HG03558 (cell line): ENCODE data around the gene HORMAD2.
"Not testable (repeated sequence)": the region's sequence is repeated elsewhere in the genome, so short reads cannot be mapped to it uniquely, and the experiment has no call there.

ENCODE experiments used
- ATAC-seq: cut with Tn5 transposase; IDR thresholded peaks from one replicate; pipeline ENCODE4 v1.9.1; 2021; ENCODE audit warnings: moderate number of reproducible peaks; ENCODE audit not compliant: unreplicated experiment; ENCODE audit errors: extremely low read depth

HORMAD2 gene

GRCh38 chr22:30187094-30187493 is 106.8 kb downstream of the HORMAD2 start:
- no peak for ATAC-seq

DNA sequence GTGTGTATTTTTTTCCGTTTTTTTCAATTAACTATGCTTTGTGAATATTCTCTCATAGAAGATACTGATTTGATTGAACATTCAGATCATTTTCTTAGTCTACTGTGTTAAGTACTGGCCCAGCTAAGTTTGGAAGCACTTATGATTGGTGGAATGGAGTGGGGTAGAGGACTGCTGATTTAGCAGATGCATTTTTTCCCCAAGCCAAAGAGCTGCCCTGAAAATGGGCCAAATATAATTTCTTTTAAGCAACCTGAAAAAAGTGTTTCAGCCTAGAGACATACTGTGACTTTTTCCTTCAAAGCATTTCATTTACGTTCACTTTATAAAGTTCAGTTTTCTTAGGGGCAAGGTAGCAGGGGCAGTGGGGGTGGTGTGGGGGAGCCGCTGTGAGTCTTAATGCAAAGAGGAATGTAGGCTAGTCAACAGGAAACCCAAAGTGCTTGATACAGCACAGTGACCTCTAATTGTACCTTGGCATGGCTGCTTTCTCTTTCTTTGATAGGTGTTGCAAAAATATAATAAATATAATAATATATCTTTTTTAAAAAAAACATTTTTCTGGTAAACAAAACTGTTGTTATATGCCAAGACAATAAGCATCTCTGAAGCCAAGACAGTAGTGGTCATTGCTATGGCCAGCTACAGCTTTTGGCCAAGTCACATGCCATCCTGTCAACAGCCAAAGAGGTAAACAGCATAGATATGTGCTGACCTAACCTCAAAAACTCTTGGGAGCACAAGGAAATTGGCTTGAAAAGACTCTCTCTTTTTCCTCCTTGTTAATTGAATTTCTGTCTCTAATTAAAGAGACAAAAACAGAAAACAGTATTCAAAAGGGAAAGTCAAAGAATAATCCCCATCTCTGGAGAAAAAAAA is 107.5 kb downstream of the HORMAD2 start:
- ATAC-seq: no peak

- no peak for ATAC-seq
Measured at GRCh38 chr22:30188911-30189310, 108.6 kb downstream of the HORMAD2 start.

GRCh38 chr22:30190574-30190973 is 110.3 kb downstream of the HORMAD2 start:
- ATAC-seq: no peak

DNA sequence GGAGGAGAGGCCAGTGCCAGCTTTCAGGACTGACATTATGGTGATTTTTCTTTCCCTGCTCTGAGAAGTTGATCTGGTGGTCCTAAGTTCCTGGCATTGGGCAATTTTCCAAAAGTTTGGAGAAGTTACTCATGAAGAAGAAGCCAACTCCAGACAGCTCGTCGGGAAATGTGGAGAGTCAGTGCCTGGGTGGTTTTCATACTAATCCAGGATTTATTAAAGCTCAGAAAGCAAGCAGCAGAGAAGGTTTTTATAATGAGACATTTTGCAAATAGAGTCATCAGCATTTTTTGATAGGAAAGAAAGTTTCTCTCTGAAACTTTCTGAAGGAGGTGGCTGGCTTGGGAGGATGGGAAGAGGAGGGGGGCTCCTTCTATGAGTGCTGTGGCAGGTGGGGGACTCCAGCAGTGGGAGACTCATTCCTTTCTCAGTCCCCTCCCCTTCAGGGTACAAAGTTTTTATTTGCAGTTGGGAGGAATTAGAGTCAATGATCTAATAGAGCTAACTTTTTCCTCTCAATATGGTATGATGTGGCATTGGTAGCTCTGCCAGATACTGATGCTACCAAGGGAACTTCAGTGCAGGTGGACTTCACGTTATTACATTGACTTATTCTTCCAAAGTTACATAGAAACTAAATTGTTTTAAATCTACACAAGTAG is 110.9 kb downstream of the HORMAD2 start:
- no peak for ATAC-seq

GRCh38 chr22:30192427-30192826 is 112.2 kb downstream of the HORMAD2 start:
- no peak for ATAC-seq

DNA sequence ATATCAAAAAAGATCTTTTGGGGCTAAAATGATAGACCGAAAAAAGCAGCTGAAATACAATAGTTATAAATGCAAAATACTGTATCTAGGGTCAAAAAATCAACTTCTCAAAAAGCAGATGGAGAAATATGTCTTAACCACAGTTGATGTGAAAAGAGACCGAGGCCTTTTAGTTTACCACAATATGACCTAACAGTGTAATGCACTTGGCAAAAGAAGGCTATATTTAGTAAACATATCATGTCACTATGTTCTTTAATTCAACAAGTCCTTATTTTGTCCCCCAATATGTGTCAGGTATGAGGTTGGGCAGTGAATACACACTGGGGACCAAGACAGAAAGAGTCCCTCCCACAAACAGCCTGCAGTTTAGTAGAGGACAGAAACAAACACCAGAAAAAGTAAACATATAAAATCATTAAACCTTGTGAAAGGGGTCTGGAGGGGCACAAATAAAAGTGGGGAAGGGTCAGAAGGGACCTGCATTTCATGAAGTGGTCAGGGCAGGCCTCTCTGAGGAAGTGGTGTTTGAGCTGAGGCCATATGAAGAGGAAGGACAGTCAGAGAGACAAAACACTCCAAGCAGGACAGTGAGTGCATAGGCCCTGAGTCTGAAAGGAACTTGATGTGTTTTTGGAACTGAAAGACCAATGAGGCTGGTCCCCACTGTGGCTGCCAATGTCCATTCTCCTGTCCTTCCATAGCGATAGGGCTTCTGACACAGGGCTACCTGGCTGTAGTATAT is 112.9 kb downstream of the HORMAD2 start:
- ATAC-seq: no peak

DNA sequence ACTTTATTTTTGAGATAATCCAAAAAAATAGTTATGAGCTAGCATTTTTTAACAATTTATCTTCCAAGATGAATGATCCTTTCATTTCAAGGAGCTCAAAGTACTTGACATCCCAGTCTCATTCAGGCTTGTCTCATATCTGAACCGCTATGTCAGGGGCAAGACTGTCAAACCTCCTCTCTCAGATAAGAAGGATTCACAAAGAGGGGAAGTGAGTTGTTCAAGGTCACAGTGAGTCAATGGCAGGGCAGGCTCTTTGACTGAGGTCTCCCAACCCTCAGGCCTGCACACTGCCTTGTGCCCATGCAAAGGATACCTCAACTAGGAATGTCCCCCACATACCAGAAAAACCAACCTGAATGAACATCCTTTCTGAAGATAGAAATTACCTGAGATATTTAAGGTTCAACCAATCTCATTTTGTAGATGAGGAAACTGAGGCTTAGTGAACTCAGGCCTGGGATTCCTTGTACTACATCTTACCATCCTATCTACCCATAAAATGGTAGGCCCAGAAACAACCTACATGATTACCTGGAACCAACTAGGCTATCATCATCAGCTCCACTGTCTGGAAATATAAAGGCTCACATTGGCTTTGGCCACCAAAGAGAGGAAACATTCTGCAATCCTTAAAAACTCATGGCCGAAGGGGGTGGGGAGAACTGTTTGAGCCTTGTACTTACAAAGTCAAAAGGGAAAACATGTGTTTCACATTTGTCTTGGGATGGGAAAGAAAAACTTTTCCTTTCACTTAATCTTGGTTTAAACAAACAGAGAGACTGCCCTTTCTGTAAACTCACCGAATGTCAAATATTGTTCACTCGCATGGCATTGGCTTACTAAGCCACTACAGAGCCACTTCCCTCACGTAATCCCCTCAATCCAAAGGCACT is 115.2 kb downstream of the HORMAD2 start:
- no peak for ATAC-seq

GRCh38 chr22:30196141-30196879 is 116.0 kb downstream of the HORMAD2 start:
- no peak for ATAC-seq

DNA sequence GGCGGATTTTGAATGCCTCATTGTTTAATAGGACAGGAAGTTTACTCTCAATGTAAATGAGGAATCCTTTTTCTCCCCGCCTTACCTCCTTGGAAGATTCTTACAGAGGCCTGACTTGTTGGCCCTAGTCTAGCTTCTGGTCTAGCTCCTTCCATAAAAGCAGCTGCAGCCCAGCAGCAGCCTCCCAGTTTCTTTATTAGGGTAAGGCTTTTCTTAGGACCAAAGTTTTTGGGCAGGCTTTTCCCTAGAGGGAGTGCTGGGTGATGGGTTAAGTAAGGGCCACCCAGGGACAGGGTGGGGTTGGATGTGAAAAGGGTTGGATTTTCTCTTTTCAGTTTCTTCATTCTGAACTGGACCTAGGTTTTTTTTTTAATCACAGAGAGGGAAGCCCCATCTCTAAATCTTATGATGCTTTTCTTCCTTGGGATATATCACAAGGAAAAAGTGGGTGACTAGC is 116.6 kb downstream of the HORMAD2 start:
- no peak for ATAC-seq

- ATAC-seq: no peak
Measured at GRCh38 chr22:30197389-30197788, 117.1 kb downstream of the HORMAD2 start.

DNA sequence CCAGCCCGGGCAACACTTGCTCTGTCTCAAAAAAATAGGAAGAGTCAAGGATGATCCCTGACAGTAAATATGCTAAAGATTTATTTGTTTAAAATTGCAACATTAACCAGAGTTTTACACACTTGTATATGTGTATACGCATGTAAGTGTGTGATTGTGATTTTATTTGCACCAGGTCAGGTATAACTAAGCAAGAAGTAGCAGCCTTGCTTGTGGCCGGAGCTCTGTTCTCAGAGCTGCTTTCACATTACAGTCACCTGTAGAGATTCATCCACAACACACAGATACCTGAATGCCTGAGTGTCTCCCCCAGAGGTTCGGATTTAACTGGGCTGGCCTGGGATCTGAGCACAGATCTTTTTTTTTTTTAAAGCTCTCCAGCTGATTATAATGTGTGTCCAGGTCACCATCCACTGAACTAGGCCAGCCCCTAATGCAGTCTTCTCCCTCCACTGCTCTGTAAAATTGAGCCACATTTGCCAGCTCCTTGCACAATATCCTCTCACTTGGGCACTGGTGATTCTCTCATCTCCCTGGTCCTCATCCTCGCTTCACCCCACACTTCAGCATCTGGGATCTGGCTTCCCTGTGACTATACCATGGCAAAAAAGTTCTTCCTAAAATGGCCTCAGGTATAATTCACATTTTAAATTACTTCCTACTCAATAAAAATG is 118.0 kb downstream of the HORMAD2 start:
- ATAC-seq: no peak

DNA sequence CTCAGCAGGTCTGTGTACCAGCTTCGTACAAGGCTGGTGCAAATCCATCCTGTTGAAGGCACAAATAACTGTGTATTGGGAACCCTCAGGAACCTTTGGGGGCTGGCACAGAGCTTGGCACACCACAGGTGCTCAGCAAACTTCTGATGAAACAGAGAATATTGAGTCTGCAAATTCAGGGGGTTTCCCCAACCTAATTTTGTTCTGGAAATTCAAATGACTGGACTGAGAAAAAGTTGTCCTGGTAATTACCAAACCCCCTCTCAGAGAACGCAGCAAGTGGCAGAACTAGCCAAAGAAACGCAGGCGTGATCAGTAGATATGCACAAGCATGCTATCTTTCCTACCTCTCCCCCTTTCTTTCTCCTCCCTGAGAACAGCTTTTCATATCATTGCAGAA is 118.7 kb downstream of the HORMAD2 start:
- no peak for ATAC-seq

GRCh38 chr22:30200905-30201304 is 120.6 kb downstream of the HORMAD2 start:
- ATAC-seq: not testable (repeated sequence)

GRCh38 chr22:30201945-30202344 is 121.7 kb downstream of the HORMAD2 start:
- no peak for ATAC-seq

DNA sequence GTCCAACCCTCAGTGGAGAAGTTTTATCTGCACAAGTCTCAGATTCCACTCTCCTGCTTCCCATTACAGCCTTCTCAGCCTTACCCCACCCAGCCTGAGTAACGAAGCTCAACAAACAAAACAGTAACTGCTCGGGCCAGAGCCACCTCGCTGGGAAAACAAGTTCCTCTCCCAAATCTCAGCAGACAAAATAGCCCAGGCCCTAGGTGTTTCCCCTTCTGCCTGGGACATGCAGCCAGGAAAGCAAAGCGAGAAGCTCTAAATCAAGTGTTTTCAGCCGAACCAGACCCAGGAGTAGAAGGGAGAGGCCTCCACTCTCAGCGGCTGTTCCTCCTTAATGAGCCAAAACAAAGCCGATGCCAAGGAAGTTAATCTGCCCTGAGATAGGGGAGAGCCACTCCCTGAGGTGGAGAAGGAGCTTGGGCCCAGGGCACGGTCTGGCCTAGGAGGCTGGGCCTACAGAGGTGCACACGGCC is 122.3 kb downstream of the HORMAD2 start:
- ATAC-seq: no peak

- ATAC-seq: no peak
Measured at GRCh38 chr22:30204015-30204741, 123.9 kb downstream of the HORMAD2 start.

- no peak for ATAC-seq
Measured at GRCh38 chr22:30204742-30205111, 124.5 kb downstream of the HORMAD2 start.
